Left kidney (tissue), 1 donor: ENCODE data around the gene RSL1D1. TPM values are rescaled to one million over a fixed set of nuclear protein-coding genes. Genes with fewer than 3 reads are reported as not detected.

ENCODE experiments used
- polyA plus RNA-seq: library from polyadenylated mRNA; unstranded; fragments of 120-200 nt; gene quantifications from one replicate; pipeline ENCODE4 v1.2.1, GENCODE V29; 2013; ENCODE audit not compliant: insufficient read length

Gene RSL1D1
- polyA plus RNA-seq, 1 donor: 216 TPM

Other genes with a start within 250 kb of the RSL1D1 start
- 33.3 TPM for gene SNN, start 183.1 kb downstream of the RSL1D1 start, polyA plus RNA-seq
- gene TXNDC11, start 108.7 kb downstream of the RSL1D1 start, polyA plus RNA-seq: 38.3 TPM
- gene ZC3H7A, start 54.3 kb downstream of the RSL1D1 start, polyA plus RNA-seq: 108 TPM
- gene GSPT1, start 64.4 kb upstream of the RSL1D1 start, polyA plus RNA-seq: 140 TPM
- gene NPIPB2, start 90.5 kb upstream of the RSL1D1 start, polyA plus RNA-seq: 13.6 TPM
- 0.18 TPM for gene TNFRSF17, start 113.7 kb upstream of the RSL1D1 start, polyA plus RNA-seq
- 34.6 TPM for gene SNX29, start 125.2 kb upstream of the RSL1D1 start, polyA plus RNA-seq